Mammary epithelial cell (primary cell): ENCODE data around the gene FAM217B.

Source experiments
- EZH2 ChIP-seq: IDR thresholded peaks from 2 replicates; pipeline ENCODE4 v1.6.1; 2012; ENCODE audit warnings: low read length, inconsistent platforms, borderline replicate concordance
- TF ChIP-seq, protein P1 (sequence below), 2 donors: IDR thresholded peaks in 1 of 2; conservative IDR thresholded peaks in 1 of 2; 2 replicates each; pipeline ENCODE4 v1.5.1; 2011 to 2012; ENCODE audit warnings: inconsistent platforms in 2 of 2, low read length in 2 of 2, mild to moderate bottlenecking in 2 of 2, control low read depth in 1 of 2, low read depth in 1 of 2; ENCODE audit not compliant: insufficient read depth in 1 of 2; ENCODE audit errors: extremely low read depth in 1 of 2

GRCh38 chr20:59933296-59933848 is 6.8 kb upstream of the FAM217B start, which contains the start of gene SYCP2:
- TF ChIP-seq, protein P1, sequence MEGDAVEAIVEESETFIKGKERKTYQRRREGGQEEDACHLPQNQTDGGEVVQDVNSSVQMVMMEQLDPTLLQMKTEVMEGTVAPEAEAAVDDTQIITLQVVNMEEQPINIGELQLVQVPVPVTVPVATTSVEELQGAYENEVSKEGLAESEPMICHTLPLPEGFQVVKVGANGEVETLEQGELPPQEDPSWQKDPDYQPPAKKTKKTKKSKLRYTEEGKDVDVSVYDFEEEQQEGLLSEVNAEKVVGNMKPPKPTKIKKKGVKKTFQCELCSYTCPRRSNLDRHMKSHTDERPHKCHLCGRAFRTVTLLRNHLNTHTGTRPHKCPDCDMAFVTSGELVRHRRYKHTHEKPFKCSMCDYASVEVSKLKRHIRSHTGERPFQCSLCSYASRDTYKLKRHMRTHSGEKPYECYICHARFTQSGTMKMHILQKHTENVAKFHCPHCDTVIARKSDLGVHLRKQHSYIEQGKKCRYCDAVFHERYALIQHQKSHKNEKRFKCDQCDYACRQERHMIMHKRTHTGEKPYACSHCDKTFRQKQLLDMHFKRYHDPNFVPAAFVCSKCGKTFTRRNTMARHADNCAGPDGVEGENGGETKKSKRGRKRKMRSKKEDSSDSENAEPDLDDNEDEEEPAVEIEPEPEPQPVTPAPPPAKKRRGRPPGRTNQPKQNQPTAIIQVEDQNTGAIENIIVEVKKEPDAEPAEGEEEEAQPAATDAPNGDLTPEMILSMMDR (conservative IDR thresholded peaks at IDR 0.05 in 1 of 2, IDR thresholded peaks at IDR 0.05 in 1 of 2; ENCODE audit: extremely low read depth in 1 of 2, insufficient read depth in 1 of 2, low read depth in 1 of 2, low read length in 2 of 2) = no peak
- TF ChIP-seq EZH2 = no peak
